Fibroblast of skin of back (primary cell): ENCODE measurements around the gene ITGB2.

Experiments
- DNase-seq: peaks from one replicate; pipeline ENCODE4 v3.0.0-alpha.2; 2013

Gene ITGB2

DNA sequence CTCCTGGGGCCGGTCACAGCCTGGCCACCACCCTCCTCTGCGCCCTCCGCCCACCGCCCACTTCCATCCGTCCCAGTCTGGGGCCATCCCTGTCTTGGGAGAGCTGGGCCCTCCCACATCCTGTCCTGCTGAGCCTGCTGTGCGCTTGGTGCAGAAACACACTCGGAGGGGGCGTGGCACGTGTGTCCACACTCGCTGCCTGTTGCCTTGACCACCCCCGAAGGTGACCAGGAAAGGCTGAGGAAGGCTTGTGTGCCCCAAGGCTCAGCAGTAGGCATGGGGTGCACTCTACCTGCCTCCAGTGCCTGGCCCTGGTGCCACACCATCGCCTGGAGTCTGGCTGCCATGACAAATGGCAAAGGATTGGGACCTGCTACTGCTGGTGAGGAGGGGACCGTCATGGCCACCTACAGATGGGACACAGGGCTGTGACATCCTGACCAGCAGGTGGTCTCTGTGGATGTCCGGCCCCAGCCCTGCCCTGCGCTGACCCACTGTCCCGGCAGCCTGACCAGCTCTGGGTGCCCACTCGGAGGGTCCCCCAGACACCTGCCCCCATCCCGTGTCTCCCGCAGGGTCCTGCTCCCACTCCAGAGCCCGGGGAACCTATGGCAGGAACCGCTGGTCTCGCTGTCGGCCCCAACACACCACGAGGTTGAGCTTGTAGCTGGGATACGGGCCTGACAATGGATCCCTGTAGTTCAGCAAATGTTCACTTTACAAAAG lies 24.0 kb downstream of the ITGB2 start:
- no peak for DNase-seq

DNA sequence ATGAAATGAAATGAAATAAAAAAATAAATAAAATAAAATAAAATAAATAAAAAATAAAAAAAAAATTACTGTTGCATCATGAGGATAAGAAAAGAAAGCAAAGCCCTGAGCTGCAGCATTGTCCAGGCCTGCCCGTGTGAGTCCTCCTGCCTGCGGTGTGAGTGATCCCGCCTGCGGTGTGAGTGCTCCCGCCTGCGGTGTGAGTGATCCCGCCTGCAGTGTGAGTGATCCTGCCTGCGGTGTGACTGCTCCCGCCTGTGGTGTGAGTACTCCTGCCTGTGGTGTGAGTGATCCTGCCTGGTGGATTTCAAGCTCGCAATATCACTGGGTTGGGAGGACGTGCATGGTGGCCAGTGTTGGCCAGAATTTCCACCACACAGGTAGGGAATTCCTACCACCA lies 24.8 kb downstream of the ITGB2 start:
- no peak for DNase-seq

- DNase-seq = no peak
These were observed 25.9 kb downstream of the ITGB2 start for GRCh38 chr21:44894687-44895302.

- DNase-seq = no peak
These were observed 26.6 kb downstream of the ITGB2 start for GRCh38 chr21:44893948-44894656.

- DNase-seq = no peak
These were observed 27.5 kb downstream of the ITGB2 start for GRCh38 chr21:44893278-44893556.

DNA sequence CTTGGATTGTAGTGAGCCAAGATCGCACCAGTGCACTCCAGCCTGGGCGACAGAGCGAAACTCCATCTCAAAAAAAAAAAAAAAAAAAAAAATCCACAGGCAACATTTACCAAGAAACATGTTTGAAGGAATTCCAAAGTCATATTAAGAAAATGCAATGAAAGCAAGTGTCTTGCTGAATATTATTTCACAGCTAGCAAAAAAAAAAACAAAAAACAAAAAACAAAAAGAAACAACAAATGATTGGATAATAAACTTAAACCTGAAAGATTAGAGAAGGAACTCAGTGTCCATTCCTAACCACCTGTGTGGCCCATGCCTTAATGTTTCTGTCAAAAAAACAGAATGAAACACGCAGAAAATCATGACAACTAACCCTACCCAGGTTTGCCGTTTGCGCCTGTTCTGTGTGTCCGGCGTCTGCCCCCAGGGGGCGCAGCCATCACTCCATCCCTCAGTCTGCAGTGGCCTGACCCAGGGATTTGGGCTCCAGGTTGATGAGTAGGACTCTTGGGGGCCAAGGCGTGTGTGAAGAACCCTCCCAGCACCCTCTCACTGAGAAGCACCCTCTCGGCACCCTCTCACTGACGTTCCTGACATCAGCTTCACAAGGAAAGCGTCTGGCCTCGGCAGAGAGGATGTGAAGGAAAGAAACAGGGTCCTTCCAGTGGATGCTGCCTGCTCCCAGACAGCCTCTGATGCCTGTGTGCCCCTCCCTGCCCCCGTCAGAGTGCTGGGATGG lies 28.0 kb downstream of the ITGB2 start:
- DNase-seq = peak; percentile 32

DNA sequence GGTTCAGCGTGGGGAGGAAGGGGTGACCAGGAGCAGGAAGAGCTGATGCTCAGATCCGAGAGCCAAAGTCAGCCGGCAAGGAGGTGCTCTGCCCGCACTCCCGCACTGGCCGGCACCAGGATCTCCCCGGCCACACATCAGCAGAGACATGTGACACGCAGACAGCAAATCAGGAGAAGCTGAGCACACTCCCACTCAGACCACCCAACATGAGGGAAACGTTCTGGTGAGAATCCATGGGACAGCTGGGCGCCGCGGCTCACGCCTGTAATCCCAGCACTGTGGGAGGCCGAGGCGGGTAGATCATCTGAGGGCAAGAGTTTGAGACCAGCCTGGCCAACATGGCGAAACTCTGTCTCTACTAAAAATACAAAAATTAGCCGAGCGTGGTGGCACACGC lies 28.6 kb downstream of the ITGB2 start:
- no peak for DNase-seq

DNA sequence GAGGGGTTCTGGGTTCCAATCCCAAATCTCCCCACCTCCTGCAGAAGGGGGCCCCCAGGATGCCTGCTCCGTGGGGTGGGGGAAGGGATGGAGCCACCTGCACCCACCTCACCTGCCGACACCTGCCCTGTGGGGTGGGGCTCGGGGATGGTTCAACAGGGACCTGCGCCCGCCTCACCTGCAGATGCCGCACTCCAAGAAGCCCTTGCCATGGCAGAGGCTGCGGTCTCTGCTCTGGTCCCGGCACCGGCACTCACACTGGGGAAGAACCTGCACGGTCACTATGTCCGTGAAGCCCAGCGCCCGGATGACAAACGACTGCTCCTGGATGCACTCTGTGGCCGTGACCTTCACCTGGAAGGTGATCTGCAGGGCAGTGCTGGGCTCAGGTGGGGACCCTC lies 29.1 kb downstream of the ITGB2 start:
- no peak for DNase-seq

DNA sequence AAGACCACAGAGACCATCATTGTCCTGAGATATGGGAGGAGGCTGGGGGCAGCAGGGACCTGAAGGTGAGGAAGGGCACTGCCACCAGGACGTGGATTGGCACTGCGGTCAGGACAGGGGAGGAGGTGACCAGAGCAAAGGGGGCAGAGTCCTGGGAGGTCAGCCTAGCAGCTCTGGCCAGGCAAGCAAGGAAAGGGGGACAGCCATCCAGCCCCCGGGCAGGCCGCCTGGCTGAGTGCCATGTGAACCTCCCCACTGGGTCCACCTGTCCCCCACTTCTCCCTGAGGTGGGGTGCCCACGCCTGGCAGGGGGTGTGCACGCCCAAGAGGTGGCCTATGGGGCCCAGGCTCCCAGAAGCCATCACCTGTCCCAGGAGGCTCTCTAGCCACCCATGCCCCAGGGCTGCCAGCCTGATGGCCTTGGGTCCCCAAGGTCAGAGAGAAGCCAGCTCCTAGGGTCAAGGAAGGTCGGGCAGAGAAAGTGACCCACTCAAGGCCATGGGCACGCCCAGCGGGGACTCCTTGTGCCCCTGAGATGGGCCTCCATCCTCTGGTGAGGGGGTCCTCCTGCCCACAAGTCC lies 29.6 kb downstream of the ITGB2 start:
- no peak for DNase-seq

GRCh38 chr21:44890338-44890931 lies 30.3 kb downstream of the ITGB2 start:
- DNase-seq = no peak

- no peak for DNase-seq
These were observed 30.9 kb downstream of the ITGB2 start for GRCh38 chr21:44889625-44890337.

DNA sequence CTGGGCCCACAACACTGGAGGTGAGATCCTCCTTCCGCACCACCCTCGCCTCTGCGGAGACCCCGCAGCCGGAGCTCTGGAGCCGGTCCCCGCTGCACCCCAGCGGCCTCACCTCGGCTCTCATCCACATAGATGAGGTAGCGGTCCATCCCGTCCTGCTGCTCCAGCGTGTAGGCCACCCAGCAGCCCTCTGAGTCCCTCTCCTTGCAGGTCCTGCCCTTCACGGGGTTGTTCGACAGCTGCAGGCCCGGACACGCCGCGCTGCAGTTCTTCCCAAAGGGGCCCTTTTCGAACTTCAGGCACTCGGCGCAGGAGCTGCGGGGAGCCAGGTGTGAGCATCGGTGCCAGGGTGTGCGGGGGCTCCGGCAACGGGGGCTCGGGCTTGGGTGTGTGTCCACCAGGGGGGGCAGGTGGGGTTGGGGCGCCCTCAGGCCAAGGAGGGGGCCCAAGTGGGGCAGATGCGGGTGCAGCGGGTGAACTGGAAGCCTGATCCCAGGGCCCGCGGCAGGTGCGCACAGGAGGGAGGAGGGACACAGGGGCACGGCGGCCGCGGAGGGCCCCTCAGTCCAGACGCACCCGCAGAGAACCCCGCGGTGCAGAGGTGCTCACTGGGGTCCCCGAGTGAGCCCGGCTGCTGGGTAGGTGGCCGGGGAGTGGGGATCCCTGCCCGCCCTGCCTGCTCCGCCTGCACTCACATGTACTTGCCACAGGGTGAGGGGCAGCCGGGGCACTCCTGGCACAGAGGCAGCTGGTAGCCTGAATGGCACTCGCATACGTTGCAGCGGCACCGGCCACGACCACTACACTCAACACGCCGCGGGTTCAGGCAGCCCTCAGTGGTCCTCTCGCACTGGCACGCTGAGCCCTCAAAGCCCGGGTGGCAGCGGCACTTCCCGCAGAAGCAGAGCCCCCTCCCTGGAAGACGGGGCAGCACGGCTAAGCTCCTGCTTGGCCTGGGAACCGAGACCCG lies 31.8 kb downstream of the ITGB2 start:
- DNase-seq = no peak

GRCh38 chr21:44887807-44888580 lies 32.7 kb downstream of the ITGB2 start:
- DNase-seq = no peak

DNA sequence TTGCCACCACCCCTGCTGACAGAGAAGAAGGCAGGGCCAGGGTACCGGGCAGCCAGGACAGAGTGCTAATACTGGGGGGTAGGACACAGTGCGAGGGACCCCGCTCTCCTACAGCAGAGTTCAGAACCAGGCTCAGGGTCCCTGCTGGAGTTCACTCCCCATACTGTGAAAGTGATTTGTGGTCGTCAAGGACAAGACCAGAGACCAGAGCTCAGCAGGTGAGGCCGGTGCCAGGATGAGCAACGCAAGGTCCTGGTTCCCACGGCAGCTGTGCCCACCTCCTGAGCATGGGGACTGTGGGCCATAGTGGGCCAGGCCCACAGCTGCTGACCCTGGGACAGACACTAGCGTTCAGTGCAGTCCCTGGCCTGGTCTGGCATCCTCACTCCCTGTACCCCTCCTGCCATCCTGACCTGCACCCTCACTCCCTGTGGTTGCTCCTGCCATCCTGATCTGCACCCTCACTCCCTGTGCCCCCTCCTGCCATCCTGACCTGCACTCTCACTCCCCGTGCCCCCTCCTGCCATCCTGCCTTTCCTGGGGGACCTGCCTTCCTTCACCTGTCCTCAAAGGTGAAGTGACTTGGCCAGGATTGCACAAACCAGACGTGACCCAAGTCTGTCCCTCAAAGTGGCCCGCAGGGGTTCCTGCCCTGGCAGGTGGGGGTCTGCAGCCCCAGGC lies 33.4 kb downstream of the ITGB2 start:
- DNase-seq = no peak

- DNase-seq = no peak
These were observed 34.3 kb downstream of the ITGB2 start for GRCh38 chr21:44886113-44887075.

GRCh38 chr21:44885615-44886014 lies 35.1 kb downstream of the ITGB2 start:
- DNase-seq = no peak

- DNase-seq = no peak
These were observed 36.6 kb downstream of the ITGB2 start for GRCh38 chr21:44884097-44884496.

DNA sequence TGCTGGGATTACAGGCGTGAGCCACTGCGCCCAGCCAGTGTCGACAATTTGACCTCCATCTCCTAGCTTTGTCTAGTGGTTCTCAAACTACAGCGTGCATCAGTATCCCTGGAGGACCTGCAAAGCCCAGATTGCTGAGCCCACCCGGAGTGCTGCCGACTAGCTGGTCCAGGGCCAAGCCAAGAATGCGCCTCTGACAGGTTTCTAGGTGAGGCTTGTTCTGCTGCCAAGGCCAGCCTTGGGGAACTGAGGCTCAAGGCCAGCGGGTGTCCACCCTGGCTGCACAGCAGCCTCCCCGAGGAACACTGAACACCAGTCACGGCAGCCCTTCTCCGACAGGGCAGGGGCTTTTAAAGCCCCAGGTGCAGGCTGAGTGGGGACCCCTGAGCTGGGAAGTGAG lies 37.4 kb downstream of the ITGB2 start:
- DNase-seq = no peak
